ENCODE measurements around the gene PDK2. TPM values are rescaled to one million over a fixed set of nuclear protein-coding genes. Genes with fewer than 3 reads are reported as not detected.

The PDK2 gene
- total RNA-seq, 4 donors from 2014 or later = 37.9 to 77.7 (median 49.8) TPM

DNA sequence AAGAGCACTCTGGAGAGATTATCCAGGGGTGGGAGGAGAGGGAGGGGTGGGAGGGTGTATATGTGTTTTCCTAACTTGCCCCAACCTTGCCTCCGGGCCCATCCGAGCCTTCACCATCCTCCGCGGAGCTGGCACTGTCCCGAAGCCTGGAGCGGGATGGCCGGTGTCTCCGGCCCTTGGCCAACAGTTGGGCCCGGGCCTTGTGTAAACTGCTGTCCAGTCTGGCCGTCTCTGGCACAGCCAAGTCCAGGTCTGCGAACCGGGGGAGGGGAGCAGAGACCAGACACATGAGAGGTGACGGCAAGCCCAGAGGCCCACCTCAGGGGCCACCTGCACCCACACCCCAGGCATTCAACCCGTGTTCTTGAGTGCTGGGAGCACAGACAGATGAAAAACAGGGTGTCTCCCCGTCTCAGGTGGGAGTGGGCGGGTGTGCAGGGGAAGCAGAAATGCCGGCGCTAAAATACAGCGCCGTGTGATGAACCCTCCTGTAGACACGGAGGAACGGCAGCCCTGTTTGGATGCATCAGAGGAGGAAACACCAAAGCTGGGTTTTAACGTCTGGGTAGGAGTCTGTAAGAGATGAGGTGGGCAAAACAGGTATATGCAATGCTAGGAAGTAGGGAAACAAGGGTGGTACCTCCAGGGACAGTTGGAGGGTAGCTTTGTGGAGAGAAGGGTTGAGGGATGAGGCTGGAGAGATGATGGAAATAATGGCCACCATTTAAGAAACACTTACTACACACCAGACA lies 23.1 kb downstream of the PDK2 start:
- TF ChIP-seq, protein P1, sequence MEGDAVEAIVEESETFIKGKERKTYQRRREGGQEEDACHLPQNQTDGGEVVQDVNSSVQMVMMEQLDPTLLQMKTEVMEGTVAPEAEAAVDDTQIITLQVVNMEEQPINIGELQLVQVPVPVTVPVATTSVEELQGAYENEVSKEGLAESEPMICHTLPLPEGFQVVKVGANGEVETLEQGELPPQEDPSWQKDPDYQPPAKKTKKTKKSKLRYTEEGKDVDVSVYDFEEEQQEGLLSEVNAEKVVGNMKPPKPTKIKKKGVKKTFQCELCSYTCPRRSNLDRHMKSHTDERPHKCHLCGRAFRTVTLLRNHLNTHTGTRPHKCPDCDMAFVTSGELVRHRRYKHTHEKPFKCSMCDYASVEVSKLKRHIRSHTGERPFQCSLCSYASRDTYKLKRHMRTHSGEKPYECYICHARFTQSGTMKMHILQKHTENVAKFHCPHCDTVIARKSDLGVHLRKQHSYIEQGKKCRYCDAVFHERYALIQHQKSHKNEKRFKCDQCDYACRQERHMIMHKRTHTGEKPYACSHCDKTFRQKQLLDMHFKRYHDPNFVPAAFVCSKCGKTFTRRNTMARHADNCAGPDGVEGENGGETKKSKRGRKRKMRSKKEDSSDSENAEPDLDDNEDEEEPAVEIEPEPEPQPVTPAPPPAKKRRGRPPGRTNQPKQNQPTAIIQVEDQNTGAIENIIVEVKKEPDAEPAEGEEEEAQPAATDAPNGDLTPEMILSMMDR (IDR thresholded peaks at IDR 0.05) = no peak
- TF ChIP-seq EP300 (IDR thresholded peaks at IDR 0.05) = no peak
- no peak for TF ChIP-seq POLR2A (IDR thresholded peaks at IDR 0.05)
- no peak overlapping the region for H3K27ac ChIP-seq
- no peaks in the 10 kb centered on the region for H3K9me3 ChIP-seq
- no peaks in the 10 kb centered on the region for H3K36me3 ChIP-seq
- DNase-seq (ENCODE audit: low spot score in 2 of 2) = no peak
- peaks cover 0 to 34% of the 10 kb centered on the region in 2 donors for H3K27me3 ChIP-seq
- WGBS, 2 donors = 85 to 91% methylated on average over 19 to 22 of the region's 23 CpGs
- H3K4me1 ChIP-seq = peaks cover 0 to 20% (median 8%) of the 10 kb centered on the region in 4 donors
- H3K4me3 ChIP-seq = no peak overlapping the region

DNA sequence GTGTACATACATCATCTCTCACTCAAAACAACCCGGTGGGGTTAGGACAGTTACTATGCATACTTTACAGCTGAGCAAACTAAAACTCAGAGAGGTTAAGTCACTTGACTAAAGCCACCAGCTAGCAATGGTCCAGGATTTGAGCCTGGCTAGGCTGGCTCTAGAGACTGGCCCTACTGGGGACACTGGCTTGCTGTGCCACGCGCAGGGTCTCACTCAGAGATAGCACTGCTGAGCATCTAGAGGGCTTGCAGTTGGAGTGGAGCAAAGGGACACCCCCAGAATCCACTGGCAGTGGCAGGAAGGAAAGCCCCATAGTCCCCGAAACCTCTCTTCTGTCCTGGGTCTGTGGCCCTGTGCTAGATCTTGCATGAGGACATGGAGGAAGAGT lies 23.7 kb downstream of the PDK2 start:
- WGBS, 2 donors = 86 to 91% methylated on average over 3 to 4 of the region's 4 CpGs
- H3K27ac ChIP-seq = no peak overlapping the region
- H3K4me3 ChIP-seq = no peak overlapping the region
- DNase-seq (ENCODE audit: low spot score in 2 of 2) = no peak
- peaks cover 0 to 34% of the 10 kb centered on the region in 2 donors for H3K27me3 ChIP-seq
- TF ChIP-seq, protein P1 (IDR thresholded peaks at IDR 0.05) = no peak
- TF ChIP-seq EP300 (IDR thresholded peaks at IDR 0.05) (no peak), POLR2A (IDR thresholded peaks at IDR 0.05) (no peak)
- H3K9me3 ChIP-seq = no peaks in the 10 kb centered on the region
- H3K36me3 ChIP-seq = no peaks in the 10 kb centered on the region
- H3K4me1 ChIP-seq = peaks cover 0 to 25% (median 8%) of the 10 kb centered on the region in 4 donors

DNA sequence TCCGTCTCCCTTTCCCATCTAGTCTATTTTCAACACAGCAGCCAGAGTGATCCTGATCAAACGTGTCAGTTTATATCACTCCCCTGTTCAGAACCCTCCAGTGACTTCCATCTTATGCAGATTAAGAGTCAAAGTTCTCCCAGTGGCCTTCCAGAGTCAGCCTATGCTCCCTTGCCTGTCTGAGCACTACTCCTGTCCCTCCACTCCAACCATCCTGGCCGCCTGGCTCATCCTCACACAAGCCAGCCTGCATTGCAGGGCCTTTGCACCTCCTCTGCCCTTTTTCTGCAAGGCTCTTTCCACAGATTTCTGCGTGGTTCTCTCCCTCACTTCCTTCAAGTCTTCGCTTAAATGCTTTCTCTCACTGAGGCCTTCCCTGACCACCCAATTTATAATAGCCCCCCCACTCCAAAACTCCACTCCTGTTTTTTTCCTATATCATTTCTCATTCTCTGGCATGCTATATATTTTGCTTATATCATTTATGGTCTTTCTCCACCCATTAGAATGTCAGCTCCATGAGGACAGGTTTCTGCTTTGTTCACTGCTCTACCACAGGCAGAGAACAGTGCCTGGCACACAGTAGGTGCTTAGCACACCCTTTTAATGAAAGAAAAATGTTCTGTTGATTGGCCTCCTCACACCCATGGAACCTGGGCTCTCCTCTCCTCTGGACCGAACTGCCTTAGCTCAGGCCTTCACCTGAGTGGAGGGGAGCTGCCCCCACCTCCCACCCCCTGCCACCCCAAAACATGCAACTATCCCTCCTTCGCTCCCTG lies 25.5 kb downstream of the PDK2 start:
- H3K4me1 ChIP-seq = peaks cover 0 to 20% (median 8%) of the 10 kb centered on the region in 4 donors
- H3K36me3 ChIP-seq = no peaks in the 10 kb centered on the region
- H3K27ac ChIP-seq = no peak overlapping the region
- 90% methylated on average over 7 of the region's 7 CpGs for WGBS, 2 donors
- H3K4me3 ChIP-seq = no peak overlapping the region
- no peak for DNase-seq (ENCODE audit: low spot score in 2 of 2)
- TF ChIP-seq, protein P1 (IDR thresholded peaks at IDR 0.05) = no peak
- TF ChIP-seq POLR2A (IDR thresholded peaks at IDR 0.05) = no peak
- H3K27me3 ChIP-seq = peaks cover 0 to 30% of the 10 kb centered on the region in 2 donors
- no peaks in the 10 kb centered on the region for H3K9me3 ChIP-seq

DNA sequence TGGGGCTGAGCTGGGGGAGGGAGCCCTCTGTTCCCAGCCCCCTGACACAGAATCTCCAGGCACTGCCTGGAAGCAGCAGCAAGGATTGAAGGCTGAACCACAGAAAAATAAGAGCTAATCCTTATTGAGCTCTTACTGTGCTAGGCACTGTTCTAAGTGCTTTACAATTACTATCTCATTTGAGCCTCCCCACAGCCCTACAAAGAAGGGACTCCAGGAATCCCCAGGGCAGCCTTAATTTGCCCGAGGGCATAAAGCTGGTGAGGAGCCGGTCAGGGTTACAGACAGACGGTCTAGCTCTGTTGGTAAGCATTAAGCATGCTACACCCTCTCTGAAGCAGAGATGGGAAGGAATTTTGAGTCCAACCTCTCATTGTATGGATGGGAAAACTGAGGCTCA lies 27.8 kb downstream of the PDK2 start:
- 75 to 90% methylated on average over 3 of the region's 3 CpGs for WGBS, 2 donors
- H3K27ac ChIP-seq = peak overlapping the region in 1 of 4 donors; percentile 46

DNA sequence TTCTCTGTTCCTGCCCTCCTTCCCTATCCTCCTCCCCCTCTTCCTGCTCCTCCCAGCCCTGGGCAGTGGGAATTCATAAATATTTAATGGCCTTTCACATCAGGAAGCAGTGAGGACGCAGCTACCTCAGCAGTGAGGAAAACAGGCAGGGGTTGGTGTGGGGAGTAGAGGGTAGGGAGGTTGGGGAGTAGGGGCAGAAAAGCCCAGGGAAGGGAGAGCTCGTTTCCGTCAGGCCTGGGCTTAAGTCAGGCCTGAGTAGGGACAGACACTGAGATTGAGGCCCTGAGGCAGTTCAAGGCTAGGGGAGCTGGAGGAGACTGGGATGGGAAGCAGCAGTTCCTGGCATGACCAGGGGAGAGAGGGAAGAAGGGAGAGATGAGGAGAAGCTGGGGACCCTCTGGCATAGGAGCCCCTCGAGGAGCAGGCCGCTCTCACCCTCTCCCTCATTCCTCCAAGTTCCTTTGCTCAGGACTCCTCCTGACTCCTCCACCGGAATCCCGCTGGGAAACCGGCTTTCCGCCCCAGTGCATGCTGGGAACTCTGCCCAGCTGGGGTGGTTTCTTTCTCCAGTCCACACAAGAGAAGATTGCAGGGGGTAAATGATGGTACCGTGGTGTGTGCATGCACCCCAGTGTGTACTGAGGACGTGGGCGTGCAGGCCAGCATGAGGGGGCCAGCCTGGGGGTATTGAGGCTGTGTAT lies 28.6 kb downstream of the PDK2 start:
- Histone ChIP-seq H3K4me1 (peaks cover 0 to 21% (median 6%) of the 10 kb centered on the region in 4 donors), H3K4me3 (no peak overlapping the region), H3K27ac (peak overlapping the region in 2 of 4 donors; percentile 46 to 50), H3K9me3 (no peaks in the 10 kb centered on the region), H3K27me3 (peaks cover 0 to 20% of the 10 kb centered on the region in 2 donors), H3K36me3 (no peaks in the 10 kb centered on the region)
- WGBS, 2 donors = 36 to 46% methylated on average over 12 of the region's 12 CpGs
- no peak for DNase-seq (ENCODE audit: low spot score in 2 of 2)
- TF ChIP-seq EP300 (IDR thresholded peaks at IDR 0.05) (no peak), POLR2A (IDR thresholded peaks at IDR 0.05) (no peak)
- TF ChIP-seq, protein P1 (IDR thresholded peaks at IDR 0.05) = no peak

More for the DNA sequence above, 27.8 kb downstream of the PDK2 start:
- Histone ChIP-seq H3K27me3 (peaks cover 0 to 20% of the 10 kb centered on the region in 2 donors), H3K9me3 (no peaks in the 10 kb centered on the region), H3K4me3 (no peak overlapping the region), H3K36me3 (no peaks in the 10 kb centered on the region), H3K4me1 (peaks cover 0 to 13% (median 3%) of the 10 kb centered on the region in 4 donors)
- TF ChIP-seq EP300 (IDR thresholded peaks at IDR 0.05) (no peak), POLR2A (IDR thresholded peaks at IDR 0.05) (no peak)
- DNase-seq (ENCODE audit: low spot score in 2 of 2) = no peak
